Memory B cell (primary cell): ENCODE measurements around the gene SLC9A1.

Experiments
- ATAC-seq: fragments of 150-1000 bp; cut with Tn5 transposase; 2 replicates; pipeline ENCODE4 v1.10.0; 2021; ENCODE audit warnings: low read depth, mild to moderate bottlenecking, moderate library complexity
- DNase-seq, 2 donors: peaks; one replicate each; pipeline ENCODE4 v3.0.0; 2022; ENCODE audit warnings: low spot score in 2 of 2
- H3K27ac Mint-ChIP-seq: one replicate; pipeline ENCODE4 v1.8.0; 2022; ENCODE audit warnings: mild to moderate bottlenecking, moderate library complexity, mixed read lengths
- H3K27me3 Mint-ChIP-seq: one replicate; pipeline ENCODE4 v1.8.0; 2022; ENCODE audit warnings: mixed read lengths
- H3K36me3 Mint-ChIP-seq: one replicate; pipeline ENCODE4 v1.8.0; 2022; ENCODE audit warnings: mild to moderate bottlenecking, mixed read lengths
- H3K4me1 Mint-ChIP-seq: one replicate; pipeline ENCODE4 v1.8.0; 2022; ENCODE audit warnings: mixed read lengths
- H3K4me3 Mint-ChIP-seq: one replicate; pipeline ENCODE4 v1.8.0; 2022; ENCODE audit warnings: mild to moderate bottlenecking, moderate library complexity, mixed read lengths
- H3K9me3 Mint-ChIP-seq: one replicate; pipeline ENCODE4 v1.8.0; 2022; ENCODE audit warnings: mixed read lengths

Gene SLC9A1

DNA sequence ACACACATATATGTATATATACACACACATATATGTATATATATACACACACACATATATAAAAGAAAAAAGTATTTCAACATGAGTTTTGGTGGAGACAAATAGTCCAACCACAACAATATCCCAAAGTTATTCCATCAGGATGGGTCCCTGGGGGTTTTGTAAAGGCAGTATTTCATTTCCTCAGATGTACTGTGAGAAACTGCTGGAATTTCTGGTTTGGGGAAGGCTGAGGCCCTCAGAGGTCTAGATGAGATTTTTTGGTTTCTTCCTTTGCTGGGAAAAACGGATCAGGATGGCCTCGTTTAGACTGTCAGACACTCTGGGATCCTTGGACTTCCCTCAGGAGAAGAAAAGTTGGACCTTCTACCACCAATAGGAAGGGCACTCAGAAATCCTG is 105.8 kb downstream of the SLC9A1 start:
- Mint-ChIP-seq H3K9me3 (no peaks in the 10 kb centered on the region), H3K27ac (no peak overlapping the region), H3K4me1 (peaks cover 16% of the 10 kb centered on the region), H3K27me3 (no peaks in the 10 kb centered on the region), H3K4me3 (no peak overlapping the region), H3K36me3 (no peaks in the 10 kb centered on the region)
- DNase-seq, result no peak
- ATAC-seq, result no peak
